ENCODE results near the gene CEP85. TPM values are rescaled to one million over a fixed set of nuclear protein-coding genes. Genes with fewer than 3 reads are reported as not detected.

Gene CEP85
- total RNA-seq, 4 donors from 2014 or later = 8.6 to 73.8 (median 13.6) TPM

GRCh38 chr1:26297791-26298124 is 63.8 kb downstream of the CEP85 start:
- intact Hi-C loops (cut with DNase I; ENCODE audit: low total_unique reads) (loop anchor here (5.0 kb wide), 1 partner anchor 1220 kb away; no protein-coding TSS in a partner anchor), in situ Hi-C loops (cut with MboI; ENCODE audit: low pct_ligation_motif_present in 1 of 4, low pct_unique_long_range_greater_than_20kb in 1 of 4, low sequenced_read_pairs in 3 of 4) (no loop called here)
- no peaks in the 10 kb centered on the region for H3K27me3 ChIP-seq
- no peak overlapping the region for H3K27ac ChIP-seq
- no peaks in the 10 kb centered on the region for H3K36me3 ChIP-seq
- H3K4me1 ChIP-seq = no peaks in the 10 kb centered on the region
- no peaks in the 10 kb centered on the region for H3K9me3 ChIP-seq
- 70 to 80% methylated on average over 2 to 6 of the region's 6 CpGs for WGBS, 2 donors (ENCODE audit: low coverage in 1 of 2)
- no peak for DNase-seq
- TF ChIP-seq POLR2A (IDR thresholded peaks at IDR 0.05) = no peak
- TF ChIP-seq CTCF (IDR thresholded peaks at IDR 0.05) = no peak
- TF ChIP-seq POLR2AphosphoS5 (IDR thresholded peaks at IDR 0.05) = no peak
- no peak for TF ChIP-seq EP300 (IDR thresholded peaks at IDR 0.05; ENCODE audit: low read depth)
- no peak overlapping the region for H3K4me3 ChIP-seq

DNA sequence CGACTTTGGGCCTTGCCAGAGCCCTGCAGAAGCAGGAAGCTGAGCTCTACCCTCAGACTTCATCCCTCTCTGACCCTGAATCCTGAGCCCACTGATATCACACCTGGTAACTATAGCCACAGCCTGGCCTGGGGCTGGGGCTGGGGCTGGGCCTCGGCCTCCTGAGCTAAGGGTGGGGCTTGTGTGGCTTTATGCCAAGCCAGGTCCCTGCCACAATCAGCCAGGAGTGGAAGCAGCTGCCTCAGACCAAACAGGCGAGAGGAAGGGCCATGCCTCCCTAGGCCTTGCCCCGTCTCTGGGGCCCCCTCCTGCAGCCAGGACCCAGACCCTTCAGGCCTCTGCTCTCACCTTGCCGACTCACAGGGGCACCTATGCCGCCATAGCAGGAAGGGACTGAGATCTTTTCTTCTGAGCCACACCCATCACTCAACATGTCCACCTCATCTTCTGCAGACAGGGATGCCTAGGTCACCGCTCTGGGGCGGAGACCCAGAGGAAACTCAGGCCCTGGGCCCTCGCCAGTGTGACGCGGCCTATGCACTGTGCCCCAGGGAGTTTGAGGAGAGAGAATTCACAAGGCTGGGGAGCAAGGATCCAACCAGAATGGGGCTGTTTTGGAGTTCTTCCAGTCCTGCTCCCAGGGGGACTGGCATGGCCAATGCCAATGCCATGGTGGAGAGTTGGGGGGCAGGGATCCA is 66.7 kb downstream of the CEP85 start:
- no peak overlapping the region for H3K4me3 ChIP-seq
- in situ Hi-C loops (cut with MboI; ENCODE audit: low pct_ligation_motif_present in 1 of 4, low pct_unique_long_range_greater_than_20kb in 1 of 4, low sequenced_read_pairs in 3 of 4) = no loop called here
- intact Hi-C loops (cut with DNase I; ENCODE audit: low total_unique reads) = no loop called here
- WGBS, 2 donors (ENCODE audit: low coverage in 1 of 2) = 87 to 100% methylated on average over 2 to 11 of the region's 11 CpGs
- H3K27me3 ChIP-seq = no peaks in the 10 kb centered on the region
- H3K36me3 ChIP-seq = no peaks in the 10 kb centered on the region
- no peak overlapping the region for H3K27ac ChIP-seq
- no peak for DNase-seq
- TF ChIP-seq CTCF (IDR thresholded peaks at IDR 0.05) (no peak), POLR2A (IDR thresholded peaks at IDR 0.05) (no peak), EP300 (IDR thresholded peaks at IDR 0.05; ENCODE audit: low read depth) (no peak), POLR2AphosphoS5 (IDR thresholded peaks at IDR 0.05) (no peak)
- peaks cover 2 to 6% (median 3%) of the 10 kb centered on the region in 4 donors for H3K4me1 ChIP-seq
- H3K9me3 ChIP-seq = no peaks in the 10 kb centered on the region

- intact Hi-C loops (cut with DNase I; ENCODE audit: low total_unique reads) = no loop called here
- Histone ChIP-seq H3K4me3 (no peak overlapping the region), H3K4me1 (peaks cover 5 to 16% (median 11%) of the 10 kb centered on the region in 4 donors), H3K36me3 (no peaks in the 10 kb centered on the region), H3K27ac (no peak overlapping the region), H3K9me3 (no peaks in the 10 kb centered on the region), H3K27me3 (no peaks in the 10 kb centered on the region)
- in situ Hi-C loops (cut with MboI; ENCODE audit: low pct_ligation_motif_present in 1 of 4, low pct_unique_long_range_greater_than_20kb in 1 of 4, low sequenced_read_pairs in 3 of 4) = no loop called here
- no peak for TF ChIP-seq POLR2A (IDR thresholded peaks at IDR 0.05)
- TF ChIP-seq EP300 (IDR thresholded peaks at IDR 0.05; ENCODE audit: low read depth) = no peak
- TF ChIP-seq POLR2AphosphoS5 (IDR thresholded peaks at IDR 0.05) = no peak
- TF ChIP-seq CTCF (IDR thresholded peaks at IDR 0.05) = no peak
- no peak for DNase-seq
- WGBS, 2 donors (ENCODE audit: low coverage in 1 of 2) = 76% methylated on average over 8 of the region's 8 CpGs; no CpG with 5 or more reads in 1 of the 2 donors
Measured at GRCh38 chr1:26302733-26303405, 68.9 kb downstream of the CEP85 start.

- Histone ChIP-seq H3K4me3 (peak overlapping the region; percentile 57 to 82 (median 62)), H3K36me3 (no peaks in the 10 kb centered on the region), H3K9me3 (no peaks in the 10 kb centered on the region), H3K27ac (peak overlapping the region; percentile 47 to 74 (median 62)), H3K4me1 (peaks cover 5 to 16% (median 11%) of the 10 kb centered on the region in 4 donors), H3K27me3 (no peaks in the 10 kb centered on the region)
- in situ Hi-C loops (cut with MboI; ENCODE audit: low pct_ligation_motif_present in 1 of 4, low pct_unique_long_range_greater_than_20kb in 1 of 4, low sequenced_read_pairs in 3 of 4) (no loop called here), intact Hi-C loops (cut with DNase I; ENCODE audit: low total_unique reads) (no loop called here)
- no peak for DNase-seq
- TF ChIP-seq CTCF (IDR thresholded peaks at IDR 0.05) (no peak), POLR2A (IDR thresholded peaks at IDR 0.05) (no peak), POLR2AphosphoS5 (IDR thresholded peaks at IDR 0.05) (no peak), EP300 (IDR thresholded peaks at IDR 0.05; ENCODE audit: low read depth) (no peak)
- 20 to 31% methylated on average over 2 to 7 of the region's 8 CpGs for WGBS, 2 donors (ENCODE audit: low coverage in 1 of 2)
Measured at GRCh38 chr1:26305667-26306289, 71.8 kb downstream of the CEP85 start.
